HepG2 (cell line): Measurements from ENCODE around the gene CAGE1. TPM values are rescaled to one million over a fixed set of nuclear protein-coding genes. Genes with fewer than 3 reads are reported as not detected.

Experiments
- BCL6 ChIP-seq: IDR thresholded peaks from 2 replicates; pipeline ENCODE4 v1.6.1; 2016; ENCODE audit warnings: missing genetic modification reagents, missing compliant biosample characterization
- HDAC1 ChIP-seq: sonication (generic); formaldehyde crosslinking; IDR thresholded peaks from 2 replicates; pipeline ENCODE4 v1.5.1; 2020; ENCODE audit warnings: mild to moderate bottlenecking, missing genetic modification reagents
- KMT2B ChIP-seq: IDR thresholded peaks from 2 replicates; pipeline ENCODE4 v1.6.1; 2016; ENCODE audit warnings: missing genetic modification reagents, missing compliant biosample characterization
- MED1 ChIP-seq: sonication (generic); formaldehyde crosslinking; IDR thresholded peaks from 2 replicates; pipeline ENCODE4 v1.4.0; 2020; ENCODE audit warnings: missing genetic modification reagents
- MTF2 ChIP-seq: sonication (generic); formaldehyde crosslinking; IDR thresholded peaks from 2 replicates; pipeline ENCODE4 v1.5.0; 2020; ENCODE audit warnings: missing genetic modification reagents, borderline replicate concordance
- RARG ChIP-seq: sonication (generic); formaldehyde crosslinking; IDR thresholded peaks from 2 replicates; pipeline ENCODE4 v1.4.0; 2020; ENCODE audit warnings: low read depth, mild to moderate bottlenecking, missing genetic modification reagents
- SETDB1 ChIP-seq: sonication (generic); formaldehyde crosslinking; IDR thresholded peaks from 2 replicates; pipeline ENCODE4 v1.5.1; 2020; ENCODE audit warnings: missing genetic modification reagents, mild to moderate bottlenecking, borderline replicate concordance
- U2AF2 ChIP-seq: fragments of 200-400 bp; formaldehyde crosslinking; IDR thresholded peaks from 2 replicates; pipeline ENCODE4 v1.6.1; 2017; ENCODE audit warnings: low read depth, mild to moderate bottlenecking, low read length
- ZFP37 ChIP-seq: sonication (generic); formaldehyde crosslinking; IDR thresholded peaks from 2 replicates; pipeline ENCODE4 v1.4.0; 2020; ENCODE audit warnings: missing genetic modification reagents, borderline replicate concordance
- ZFY ChIP-seq: sonication (generic); formaldehyde crosslinking; IDR thresholded peaks from 2 replicates; pipeline ENCODE4 v1.4.0; 2020; ENCODE audit warnings: missing genetic modification reagents
- ZNF577 ChIP-seq: sonication (generic); formaldehyde crosslinking; IDR thresholded peaks from 2 replicates; pipeline ENCODE4 v1.4.0; 2020; ENCODE audit warnings: mild to moderate bottlenecking, low read depth, missing genetic modification reagents, borderline replicate concordance
- ZSCAN20 ChIP-seq: sonication (generic); formaldehyde crosslinking; IDR thresholded peaks from 2 replicates; pipeline ENCODE4 v1.4.0; 2020; ENCODE audit warnings: missing genetic modification reagents, mild to moderate bottlenecking, borderline replicate concordance
- polyA plus RNA-seq, 8 experiments: library from polyadenylated mRNA; depleted of rRNA in 3 of 8; stranded (reverse) in 7 of 8; unstranded in 1 of 8; fragments of >200 nt; fragmentation: Illumina TruSeq in 4 of 8; extraction: Trizol in 4 of 8; gene quantifications; 2 replicates each; pipeline versions ENCODE4 v1.2.1 to v1.2.3, GENCODE V29; 2011 to 2016; ENCODE audit warnings: low read depth in 4 of 8, missing spikeins in 1 of 8, mixed read lengths in 1 of 8; ENCODE audit not compliant: insufficient read depth in 1 of 8
- total RNA-seq, 5 experiments: library from RNA; depleted of rRNA; stranded (reverse); fragments of >200 nt; fragmentation: Illumina TruSeq; extraction: Trizol; gene quantifications; 2 replicates each; pipeline ENCODE4 v1.2.3, GENCODE V29; 2016; ENCODE audit warnings: low read depth in 1 of 5
- TF ChIP-seq, protein P1 (sequence below): sonication (generic); formaldehyde crosslinking; IDR thresholded peaks from 2 replicates; pipeline ENCODE4 v1.4.0; 2020; ENCODE audit warnings: missing genetic modification reagents
- TF ChIP-seq, protein P2 (sequence below): sonication (generic); formaldehyde crosslinking; IDR thresholded peaks from 2 replicates; pipeline ENCODE4 v1.5.0; 2020; ENCODE audit warnings: mild to moderate bottlenecking, missing genetic modification reagents
- TF ChIP-seq, protein P3 (sequence below): sonication (generic); formaldehyde crosslinking; IDR thresholded peaks from 2 replicates; pipeline ENCODE4 v1.4.0; 2020; ENCODE audit warnings: missing genetic modification reagents, borderline replicate concordance
- TF ChIP-seq, protein P4 (sequence below): sonication (generic); formaldehyde crosslinking; IDR thresholded peaks from 2 replicates; pipeline ENCODE4 v1.8.0; 2022; ENCODE audit warnings: missing genetic modification reagents, mild to moderate bottlenecking, inconsistent platforms, borderline replicate concordance

CAGE1 gene
- total and polyA plus RNA-seq, 2 of the 13 experiments (the other 11 are each of a cell fraction or from before 2014, with no cell fraction given): 0.03 to 0.15 TPM

DNA sequence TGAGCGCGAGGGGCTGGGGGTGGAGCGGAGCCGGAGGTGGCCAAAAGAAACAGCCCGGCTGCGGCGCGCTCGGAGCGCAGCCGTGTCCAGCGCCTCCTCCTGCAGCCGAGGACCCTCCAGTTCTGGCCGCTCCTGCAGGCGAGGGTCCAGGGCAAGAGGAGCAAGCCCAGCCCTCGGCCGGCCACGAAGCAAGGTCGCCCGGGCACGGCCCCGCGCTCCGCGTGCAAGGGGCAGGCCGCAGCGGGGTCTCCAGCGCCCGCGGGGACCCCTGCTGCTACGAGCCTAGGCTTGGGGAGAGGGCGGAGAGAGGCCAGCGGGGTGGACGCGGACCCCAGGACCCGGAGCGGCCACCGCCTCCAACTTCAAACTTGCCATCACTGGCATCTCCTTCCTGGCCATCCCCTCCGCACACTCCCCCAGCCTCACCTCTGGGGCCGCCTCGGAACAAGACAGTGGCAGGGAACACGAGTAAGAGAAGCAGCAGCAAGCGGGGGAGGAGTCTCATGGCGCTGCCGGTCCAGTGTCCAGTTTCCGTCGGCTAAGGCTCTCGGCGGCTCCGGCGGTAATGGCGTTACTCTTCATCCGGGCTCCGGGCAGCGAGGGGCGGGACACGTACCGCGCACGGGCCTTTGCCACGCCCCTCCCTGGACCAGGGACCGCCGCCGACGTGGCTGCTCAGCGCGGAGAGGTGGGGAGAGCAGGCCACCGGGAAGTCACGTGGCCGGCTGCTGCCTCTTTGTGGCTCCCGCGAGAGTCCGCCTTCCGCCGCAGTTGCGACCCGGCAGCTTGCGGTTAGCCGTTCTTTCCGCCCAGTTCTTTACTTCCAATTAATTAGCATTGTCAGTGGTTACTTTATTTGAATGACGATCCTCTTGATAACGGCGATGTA is 76.7 kb downstream of the CAGE1 start, which contains the start of gene SSR1 (continued):
- TF ChIP-seq, protein P1, sequence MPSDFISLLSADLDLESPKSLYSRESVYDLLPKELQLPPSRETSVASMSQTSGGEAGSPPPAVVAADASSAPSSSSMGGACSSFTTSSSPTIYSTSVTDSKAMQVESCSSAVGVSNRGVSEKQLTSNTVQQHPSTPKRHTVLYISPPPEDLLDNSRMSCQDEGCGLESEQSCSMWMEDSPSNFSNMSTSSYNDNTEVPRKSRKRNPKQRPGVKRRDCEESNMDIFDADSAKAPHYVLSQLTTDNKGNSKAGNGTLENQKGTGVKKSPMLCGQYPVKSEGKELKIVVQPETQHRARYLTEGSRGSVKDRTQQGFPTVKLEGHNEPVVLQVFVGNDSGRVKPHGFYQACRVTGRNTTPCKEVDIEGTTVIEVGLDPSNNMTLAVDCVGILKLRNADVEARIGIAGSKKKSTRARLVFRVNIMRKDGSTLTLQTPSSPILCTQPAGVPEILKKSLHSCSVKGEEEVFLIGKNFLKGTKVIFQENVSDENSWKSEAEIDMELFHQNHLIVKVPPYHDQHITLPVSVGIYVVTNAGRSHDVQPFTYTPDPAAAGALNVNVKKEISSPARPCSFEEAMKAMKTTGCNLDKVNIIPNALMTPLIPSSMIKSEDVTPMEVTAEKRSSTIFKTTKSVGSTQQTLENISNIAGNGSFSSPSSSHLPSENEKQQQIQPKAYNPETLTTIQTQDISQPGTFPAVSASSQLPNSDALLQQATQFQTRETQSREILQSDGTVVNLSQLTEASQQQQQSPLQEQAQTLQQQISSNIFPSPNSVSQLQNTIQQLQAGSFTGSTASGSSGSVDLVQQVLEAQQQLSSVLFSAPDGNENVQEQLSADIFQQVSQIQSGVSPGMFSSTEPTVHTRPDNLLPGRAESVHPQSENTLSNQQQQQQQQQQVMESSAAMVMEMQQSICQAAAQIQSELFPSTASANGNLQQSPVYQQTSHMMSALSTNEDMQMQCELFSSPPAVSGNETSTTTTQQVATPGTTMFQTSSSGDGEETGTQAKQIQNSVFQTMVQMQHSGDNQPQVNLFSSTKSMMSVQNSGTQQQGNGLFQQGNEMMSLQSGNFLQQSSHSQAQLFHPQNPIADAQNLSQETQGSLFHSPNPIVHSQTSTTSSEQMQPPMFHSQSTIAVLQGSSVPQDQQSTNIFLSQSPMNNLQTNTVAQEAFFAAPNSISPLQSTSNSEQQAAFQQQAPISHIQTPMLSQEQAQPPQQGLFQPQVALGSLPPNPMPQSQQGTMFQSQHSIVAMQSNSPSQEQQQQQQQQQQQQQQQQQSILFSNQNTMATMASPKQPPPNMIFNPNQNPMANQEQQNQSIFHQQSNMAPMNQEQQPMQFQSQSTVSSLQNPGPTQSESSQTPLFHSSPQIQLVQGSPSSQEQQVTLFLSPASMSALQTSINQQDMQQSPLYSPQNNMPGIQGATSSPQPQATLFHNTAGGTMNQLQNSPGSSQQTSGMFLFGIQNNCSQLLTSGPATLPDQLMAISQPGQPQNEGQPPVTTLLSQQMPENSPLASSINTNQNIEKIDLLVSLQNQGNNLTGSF (CRISPR knock-in tag): 0 out of 2 replicates have a peak, but pooled peaks have one; percentile 60
- TF ChIP-seq ZFP37 (peak; percentile 80; the same call in 1 of the 2 replicates), RARG (peak; percentile 21; the same call in 1 of the 2 replicates), KMT2B (CRISPR knock-in tag) (peak; percentile 95), MED1 (CRISPR knock-in tag) (peak; percentile 93), MTF2 (CRISPR knock-in tag) (0 out of 2 replicates have a peak, but pooled peaks have one; percentile 63), ZNF577 (CRISPR knock-in tag) (no peak), U2AF2 (no peak), ZSCAN20 (CRISPR knock-in tag) (no peak), ZFY (peak; percentile 82), BCL6 (CRISPR knock-in tag) (peak; percentile 63), SETDB1 (CRISPR knock-in tag) (no peak), HDAC1 (CRISPR knock-in tag) (peak; percentile 67)
- TF ChIP-seq, protein P2, sequence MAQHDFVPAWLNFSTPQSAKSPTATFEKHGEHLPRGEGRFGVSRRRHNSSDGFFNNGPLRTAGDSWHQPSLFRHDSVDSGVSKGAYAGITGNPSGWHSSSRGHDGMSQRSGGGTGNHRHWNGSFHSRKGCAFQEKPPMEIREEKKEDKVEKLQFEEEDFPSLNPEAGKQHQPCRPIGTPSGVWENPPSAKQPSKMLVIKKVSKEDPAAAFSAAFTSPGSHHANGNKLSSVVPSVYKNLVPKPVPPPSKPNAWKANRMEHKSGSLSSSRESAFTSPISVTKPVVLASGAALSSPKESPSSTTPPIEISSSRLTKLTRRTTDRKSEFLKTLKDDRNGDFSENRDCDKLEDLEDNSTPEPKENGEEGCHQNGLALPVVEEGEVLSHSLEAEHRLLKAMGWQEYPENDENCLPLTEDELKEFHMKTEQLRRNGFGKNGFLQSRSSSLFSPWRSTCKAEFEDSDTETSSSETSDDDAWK (CRISPR knock-in tag): no peak
- TF ChIP-seq, protein P3, sequence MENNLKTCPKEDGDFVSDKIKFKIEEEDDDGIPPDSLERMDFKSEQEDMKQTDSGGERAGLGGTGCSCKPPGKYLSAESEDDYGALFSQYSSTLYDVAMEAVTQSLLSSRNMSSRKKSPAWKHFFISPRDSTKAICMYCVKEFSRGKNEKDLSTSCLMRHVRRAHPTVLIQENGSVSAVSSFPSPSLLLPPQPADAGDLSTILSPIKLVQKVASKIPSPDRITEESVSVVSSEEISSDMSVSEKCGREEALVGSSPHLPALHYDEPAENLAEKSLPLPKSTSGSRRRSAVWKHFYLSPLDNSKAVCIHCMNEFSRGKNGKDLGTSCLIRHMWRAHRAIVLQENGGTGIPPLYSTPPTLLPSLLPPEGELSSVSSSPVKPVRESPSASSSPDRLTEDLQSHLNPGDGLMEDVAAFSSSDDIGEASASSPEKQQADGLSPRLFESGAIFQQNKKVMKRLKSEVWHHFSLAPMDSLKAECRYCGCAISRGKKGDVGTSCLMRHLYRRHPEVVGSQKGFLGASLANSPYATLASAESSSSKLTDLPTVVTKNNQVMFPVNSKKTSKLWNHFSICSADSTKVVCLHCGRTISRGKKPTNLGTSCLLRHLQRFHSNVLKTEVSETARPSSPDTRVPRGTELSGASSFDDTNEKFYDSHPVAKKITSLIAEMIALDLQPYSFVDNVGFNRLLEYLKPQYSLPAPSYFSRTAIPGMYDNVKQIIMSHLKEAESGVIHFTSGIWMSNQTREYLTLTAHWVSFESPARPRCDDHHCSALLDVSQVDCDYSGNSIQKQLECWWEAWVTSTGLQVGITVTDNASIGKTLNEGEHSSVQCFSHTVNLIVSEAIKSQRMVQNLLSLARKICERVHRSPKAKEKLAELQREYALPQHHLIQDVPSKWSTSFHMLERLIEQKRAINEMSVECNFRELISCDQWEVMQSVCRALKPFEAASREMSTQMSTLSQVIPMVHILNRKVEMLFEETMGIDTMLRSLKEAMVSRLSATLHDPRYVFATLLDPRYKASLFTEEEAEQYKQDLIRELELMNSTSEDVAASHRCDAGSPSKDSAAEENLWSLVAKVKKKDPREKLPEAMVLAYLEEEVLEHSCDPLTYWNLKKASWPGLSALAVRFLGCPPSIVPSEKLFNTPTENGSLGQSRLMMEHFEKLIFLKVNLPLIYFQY (CRISPR knock-in tag): peak; percentile 72; the same call in 1 of the 2 replicates
- TF ChIP-seq, protein P4, sequence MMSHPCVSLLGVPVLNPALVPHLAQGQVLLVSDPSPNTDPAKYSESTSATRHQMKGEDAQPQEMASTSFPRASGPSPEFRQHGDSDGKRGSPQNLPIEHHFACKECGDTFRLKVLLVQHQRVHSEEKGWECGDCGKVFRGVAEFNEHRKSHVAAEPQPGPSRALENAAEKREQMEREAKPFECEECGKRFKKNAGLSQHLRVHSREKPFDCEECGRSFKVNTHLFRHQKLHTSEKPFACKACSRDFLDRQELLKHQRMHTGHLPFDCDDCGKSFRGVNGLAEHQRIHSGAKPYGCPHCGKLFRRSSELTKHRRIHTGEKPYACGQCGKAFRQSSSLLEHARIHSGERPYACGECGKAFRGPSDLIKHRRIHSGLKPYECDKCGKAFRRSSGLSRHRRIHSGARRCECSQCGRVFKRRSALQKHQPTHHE (CRISPR knock-in tag): peak; percentile 62; the same call in 1 of the 2 replicates
